ENCODE data around the gene EFNB3. TPM values are rescaled to one million over a fixed set of nuclear protein-coding genes. Genes with fewer than 3 reads are reported as not detected.

EFNB3 gene
- polyA plus RNA-seq, 1 of the 3 experiments (the other 2 are of a cell fraction), result 26.1 TPM

DNA sequence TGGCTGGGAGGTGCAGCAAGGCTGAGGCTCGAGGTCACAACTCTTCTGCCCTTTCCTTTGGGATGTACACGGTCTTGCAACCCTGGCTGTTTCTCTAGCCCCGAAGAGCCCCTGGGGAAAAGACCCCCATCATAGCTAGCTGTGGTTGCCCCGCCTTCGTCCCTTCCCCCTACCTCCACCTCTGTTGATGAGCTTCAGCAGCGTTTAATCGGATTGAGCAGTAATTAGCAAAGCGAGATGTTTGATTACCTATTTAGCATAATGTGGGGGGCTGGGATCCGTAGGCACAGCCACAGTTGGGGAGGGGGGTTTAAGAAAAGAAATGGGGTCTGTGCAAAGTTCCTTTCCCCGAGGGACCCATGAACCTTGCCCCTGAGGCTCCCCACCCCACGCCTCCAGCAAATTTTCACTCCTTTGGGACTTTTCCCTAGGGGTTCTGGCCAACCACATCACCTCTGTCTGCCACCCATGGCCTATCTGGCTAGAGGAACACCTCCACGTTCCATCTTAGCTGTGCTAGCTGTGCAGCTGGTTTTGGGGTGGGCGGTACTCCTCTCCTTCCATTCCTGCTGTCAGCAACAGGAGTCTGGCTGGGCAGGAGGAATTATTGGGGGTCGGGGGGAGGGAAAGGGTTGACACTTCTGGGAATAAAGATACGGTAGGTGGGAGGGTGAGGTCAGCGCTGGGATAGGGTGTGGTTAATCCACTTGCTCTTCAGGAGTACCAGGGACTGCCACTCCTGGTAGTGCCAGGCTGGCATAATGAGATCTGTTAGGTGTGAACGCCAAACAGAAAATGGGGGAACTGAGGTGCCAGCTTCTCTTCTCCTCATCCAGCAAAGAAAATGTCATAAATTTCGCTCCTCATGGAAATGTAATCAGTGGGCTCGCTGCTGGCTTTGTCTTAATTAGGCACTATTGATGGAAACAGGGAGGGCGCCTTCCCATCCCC, 11.2 kb downstream of the EFNB3 start:
- 59% methylated on average over 18 of the region's 20 CpGs for WGBS (ENCODE audit: low lambda C conversion rate)
- Histone ChIP-seq H3F3A (replicated peaks; ENCODE audit: insufficient read depth) (peaks cover 10% of the 10 kb centered on the region), H3K27me3 (ENCODE audit: insufficient read depth) (no peaks in the 10 kb centered on the region), H3K4me3 (ENCODE audit: low read depth in 2 of 2, low read length in 1 of 2) (peak overlapping the region; percentile 72 to 92), H4K20me1 (ENCODE audit: insufficient read depth) (no peaks in the 10 kb centered on the region), H3K9me2 (no peaks in the 10 kb centered on the region), H3K4me1 (ENCODE audit: control insufficient read depth in 1 of 2, insufficient read depth in 2 of 2, low read depth in 1 of 2, low read length in 1 of 2) (peaks cover 3 to 27% of the 10 kb centered on the region in 2 experiments; a peak in 1 of 4 replicates), H3K9me3 (no peaks in the 10 kb centered on the region), H3K79me2 (ENCODE audit: insufficient read depth) (no peaks in the 10 kb centered on the region), H3K9ac (peak overlapping the region; percentile 72), H3K36me3 (replicated peaks in 1 of 2; ENCODE audit: control insufficient read depth in 1 of 2, insufficient read depth in 2 of 2, low read length in 1 of 2) (no peaks in the 10 kb centered on the region), H3K27ac (ENCODE audit: low read depth in 2 of 2, low read length in 1 of 2) (peak overlapping the region; percentile 61 to 90; a peak in 3 of 4 replicates), H2AFZ (ENCODE audit: low read depth) (peak overlapping the region; percentile 82), H3K4me2 (peak overlapping the region; percentile 94)
- TF ChIP-seq PBX3 (IDR thresholded peaks at IDR 0.05) (no peak), RAD21 (IDR thresholded peaks at IDR 0.05; ENCODE audit: low read length) (no peak), RCOR1 (IDR thresholded peaks at IDR 0.05; ENCODE audit: low read length) (no peak), FOXM1 (IDR thresholded peaks at IDR 0.05; ENCODE audit: low read depth) (no peak), ELF1 (IDR thresholded peaks at IDR 0.05) (no peak), YY1 (IDR thresholded peaks at IDR 0.05; ENCODE audit: low read depth) (no peak)
- no peak for DNase-seq
- CTCF ChIA-PET, result interaction anchor here (0.7 to 8.2 kb wide), 20 partner anchors 11 to 423 kb away, joined by 3 to 85 read pairs (median 4); partner anchors contain the start of genes EFNB3, KDM6B, SAT2 and TP53
- POLR2A ChIA-PET, result interaction anchor here (0.6 to 2.8 kb wide), 5 partner anchors 11 to 209 kb away, joined by 3 to 38 read pairs (median 5); partner anchors contain the start of gene EFNB3

- 2% methylated on average over 40 of the region's 64 CpGs for WGBS (ENCODE audit: low lambda C conversion rate)
- H3F3A ChIP-seq (replicated peaks; ENCODE audit: insufficient read depth), result peaks cover 10% of the 10 kb centered on the region
- no peaks in the 10 kb centered on the region for H3K9me3 ChIP-seq
- no peaks in the 10 kb centered on the region for H3K36me3 ChIP-seq (replicated peaks in 1 of 2; ENCODE audit: control insufficient read depth in 1 of 2, insufficient read depth in 2 of 2, low read length in 1 of 2)
- DNase-seq, result peak; percentile 97
- H3K4me3 ChIP-seq (ENCODE audit: low read depth in 2 of 2, low read length in 1 of 2), result peak within 1 kb of the TSS; percentile 72 to 92
- H3K9ac ChIP-seq, result peak within 1 kb of the TSS; percentile 72
- ChIA-PET CTCF (interaction anchor here (0.6 to 8.2 kb wide), 23 partner anchors 9 to 357 kb away, joined by 3 to 85 read pairs (median 5); partner anchors contain the start of genes EFNB3, KDM6B, SAT2 and TP53), POLR2A (interaction anchor here (1.1 to 2.8 kb wide), 4 partner anchors 12 to 120 kb away, joined by 3 to 38 read pairs (median 6); partner anchors contain the start of gene EFNB3)
- peak within 1 kb of the TSS; percentile 94 for H3K4me2 ChIP-seq
- H3K27ac ChIP-seq (ENCODE audit: low read depth in 2 of 2, low read length in 1 of 2), result peak within 1 kb of the TSS; percentile 61 to 90; a peak in 3 of 4 replicates
- H2AFZ ChIP-seq (ENCODE audit: low read depth), result peak within 1 kb of the TSS; percentile 82
- no peaks in the 10 kb centered on the region for H3K79me2 ChIP-seq (ENCODE audit: insufficient read depth)
- no peaks in the 10 kb centered on the region for H3K9me2 ChIP-seq
- H3K27me3 ChIP-seq (ENCODE audit: insufficient read depth), result no peaks in the 10 kb centered on the region
- no peaks in the 10 kb centered on the region for H4K20me1 ChIP-seq (ENCODE audit: insufficient read depth)
- peaks cover 3 to 22% of the 10 kb centered on the region in 2 experiments; a peak in 1 of 4 replicates for H3K4me1 ChIP-seq (ENCODE audit: control insufficient read depth in 1 of 2, insufficient read depth in 2 of 2, low read depth in 1 of 2, low read length in 1 of 2)
- TF ChIP-seq IRF3 (IDR thresholded peaks at IDR 0.05; ENCODE audit: low read depth, low read length), result no peak
- peak; percentile 77 for TF ChIP-seq NRF1 (IDR thresholded peaks at IDR 0.05; ENCODE audit: low read depth, low read length)
- peak; percentile 53 for TF ChIP-seq MXI1 (IDR thresholded peaks at IDR 0.05; ENCODE audit: low read depth, low read length)
- TF ChIP-seq FOXJ3 (CRISPR knock-in tag; IDR thresholded peaks at IDR 0.05), result 0 out of 2 replicates have a peak, but pooled peaks have one; percentile 29
- TF ChIP-seq, protein P1, sequence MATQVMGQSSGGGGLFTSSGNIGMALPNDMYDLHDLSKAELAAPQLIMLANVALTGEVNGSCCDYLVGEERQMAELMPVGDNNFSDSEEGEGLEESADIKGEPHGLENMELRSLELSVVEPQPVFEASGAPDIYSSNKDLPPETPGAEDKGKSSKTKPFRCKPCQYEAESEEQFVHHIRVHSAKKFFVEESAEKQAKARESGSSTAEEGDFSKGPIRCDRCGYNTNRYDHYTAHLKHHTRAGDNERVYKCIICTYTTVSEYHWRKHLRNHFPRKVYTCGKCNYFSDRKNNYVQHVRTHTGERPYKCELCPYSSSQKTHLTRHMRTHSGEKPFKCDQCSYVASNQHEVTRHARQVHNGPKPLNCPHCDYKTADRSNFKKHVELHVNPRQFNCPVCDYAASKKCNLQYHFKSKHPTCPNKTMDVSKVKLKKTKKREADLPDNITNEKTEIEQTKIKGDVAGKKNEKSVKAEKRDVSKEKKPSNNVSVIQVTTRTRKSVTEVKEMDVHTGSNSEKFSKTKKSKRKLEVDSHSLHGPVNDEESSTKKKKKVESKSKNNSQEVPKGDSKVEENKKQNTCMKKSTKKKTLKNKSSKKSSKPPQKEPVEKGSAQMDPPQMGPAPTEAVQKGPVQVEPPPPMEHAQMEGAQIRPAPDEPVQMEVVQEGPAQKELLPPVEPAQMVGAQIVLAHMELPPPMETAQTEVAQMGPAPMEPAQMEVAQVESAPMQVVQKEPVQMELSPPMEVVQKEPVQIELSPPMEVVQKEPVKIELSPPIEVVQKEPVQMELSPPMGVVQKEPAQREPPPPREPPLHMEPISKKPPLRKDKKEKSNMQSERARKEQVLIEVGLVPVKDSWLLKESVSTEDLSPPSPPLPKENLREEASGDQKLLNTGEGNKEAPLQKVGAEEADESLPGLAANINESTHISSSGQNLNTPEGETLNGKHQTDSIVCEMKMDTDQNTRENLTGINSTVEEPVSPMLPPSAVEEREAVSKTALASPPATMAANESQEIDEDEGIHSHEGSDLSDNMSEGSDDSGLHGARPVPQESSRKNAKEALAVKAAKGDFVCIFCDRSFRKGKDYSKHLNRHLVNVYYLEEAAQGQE (IDR thresholded peaks at IDR 0.05; ENCODE audit: low read depth, low read length), result no peak
- TF ChIP-seq MEF2A (IDR thresholded peaks at IDR 0.05; ENCODE audit: borderline replicate concordance, low read depth), result no peak
- no peak for TF ChIP-seq RXRA (IDR thresholded peaks at IDR 0.05; ENCODE audit: borderline replicate concordance, low read depth)
- TF ChIP-seq, protein P2, sequence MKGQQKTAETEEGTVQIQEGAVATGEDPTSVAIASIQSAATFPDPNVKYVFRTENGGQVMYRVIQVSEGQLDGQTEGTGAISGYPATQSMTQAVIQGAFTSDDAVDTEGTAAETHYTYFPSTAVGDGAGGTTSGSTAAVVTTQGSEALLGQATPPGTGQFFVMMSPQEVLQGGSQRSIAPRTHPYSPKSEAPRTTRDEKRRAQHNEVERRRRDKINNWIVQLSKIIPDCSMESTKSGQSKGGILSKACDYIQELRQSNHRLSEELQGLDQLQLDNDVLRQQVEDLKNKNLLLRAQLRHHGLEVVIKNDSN (IDR thresholded peaks at IDR 0.05; ENCODE audit: borderline replicate concordance, low read depth), result no peak
- peak; percentile 66 for TF ChIP-seq RFX5 (IDR thresholded peaks at IDR 0.05; ENCODE audit: low read length)
- TF ChIP-seq EZH2phosphoT487 (IDR thresholded peaks at IDR 0.05; ENCODE audit: borderline replicate concordance, low read depth), result no peak
- peak; percentile 64; the same call in 1 of the 2 replicates for TF ChIP-seq POLR2AphosphoS5 (IDR thresholded peaks at IDR 0.05; ENCODE audit: low read depth, low read length)
These were observed 12.1 kb downstream of the EFNB3 start, which contains the start of gene DNAH2 for GRCh38 chr17:7716901-7717755. Gene DNAH2, plus strand, starts transcription at chr17:7717744. Its CDS starts 1,991 bp downstream, at chr17:7719735.

All from SK-N-SH (cell line).